Naive thymus-derived CD4-positive, alpha-beta T cell (primary cell): ENCODE data around the gene MTG2. TPM values are rescaled to one million over a fixed set of nuclear protein-coding genes. Genes with fewer than 3 reads are reported as not detected.

Experiments
- ATAC-seq: fragments of 150-1000 bp; cut with Tn5 transposase; 2 replicates; pipeline ENCODE4 v1.10.0; 2021; ENCODE audit warnings: mild to moderate bottlenecking, moderate library complexity
- CTCF ChIA-PET: fragments of 350-600 bp; sonication (Branson Sonifier 250); formaldehyde crosslinking; loops from one replicate; lab custom pipeline; 2021; ENCODE audit warnings: antibody characterized with exemption; lab: Charles Lee
- POLR2A ChIA-PET: fragments of 350-600 bp; sonication (Branson Sonifier 250); formaldehyde crosslinking; loops from one replicate; lab custom pipeline; 2021; ENCODE audit warnings: antibody characterized with exemption, inconsistent platforms; lab: Charles Lee
- DNase-seq, 9 donors: peaks; one replicate each; pipeline versions ENCODE4 v3.0.0 to v3.0.0-alpha.2; 2020 to 2022; ENCODE audit warnings: mixed read lengths in 1 of 9
- H3K27ac ChIP-seq: one replicate; pipeline ENCODE4 v1.7.0; 2013; ENCODE audit warnings: mild to moderate bottlenecking, low read depth, low read length, moderate library complexity
- H3K27me3 ChIP-seq, 2 donors: one replicate each; pipeline ENCODE4 v1.7.0; 2013; ENCODE audit warnings: low read length in 2 of 2, mild to moderate bottlenecking in 2 of 2, moderate library complexity in 2 of 2; ENCODE audit not compliant: control insufficient read depth in 2 of 2, insufficient read depth in 2 of 2
- H3K36me3 ChIP-seq, 3 experiments: 1 replicate in 2 of 3; 2 replicates in 1 of 3; pipeline ENCODE4 v1.7.0; 2013; ENCODE audit warnings: low read length in 3 of 3, mild to moderate bottlenecking in 3 of 3, moderate library complexity in 1 of 3; ENCODE audit not compliant: insufficient read depth in 3 of 3, control insufficient read depth in 2 of 3
- H3K4me1 ChIP-seq, 2 donors: one replicate each; pipeline ENCODE4 v1.7.0; 2013; ENCODE audit warnings: low read length in 2 of 2, mild to moderate bottlenecking in 2 of 2, moderate library complexity in 1 of 2; ENCODE audit not compliant: control insufficient read depth in 2 of 2, insufficient read depth in 2 of 2
- H3K4me3 ChIP-seq: 2 replicates; pipeline ENCODE4 v1.7.0; 2013; ENCODE audit warnings: mild to moderate bottlenecking, low read length
- H3K9me3 ChIP-seq, 3 experiments: 1 replicate in 2 of 3; 2 replicates in 1 of 3; pipeline ENCODE4 v1.7.0; 2013; ENCODE audit warnings: low read length in 3 of 3; ENCODE audit not compliant: control insufficient read depth in 2 of 3
- H3K27ac Mint-ChIP-seq, 9 donors: one replicate each; pipeline ENCODE4 v1.8.0; 2020 to 2022; ENCODE audit warnings: mixed read lengths in 9 of 9, mild to moderate bottlenecking in 8 of 9, moderate library complexity in 5 of 9, inconsistent platforms in 2 of 9
- H3K27me3 Mint-ChIP-seq, 5 donors: one replicate each; pipeline ENCODE4 v1.8.0; 2021 to 2022; ENCODE audit warnings: mixed read lengths in 5 of 5, mild to moderate bottlenecking in 1 of 5
- H3K36me3 Mint-ChIP-seq, 5 donors: one replicate each; pipeline ENCODE4 v1.8.0; 2020 to 2022; ENCODE audit warnings: mixed read lengths in 5 of 5, mild to moderate bottlenecking in 3 of 5, inconsistent platforms in 1 of 5
- H3K4me1 Mint-ChIP-seq, 7 donors: one replicate each; pipeline ENCODE4 v1.8.0; 2020 to 2022; ENCODE audit warnings: mixed read lengths in 7 of 7, mild to moderate bottlenecking in 3 of 7, inconsistent platforms in 1 of 7
- H3K4me3 Mint-ChIP-seq, 10 donors: one replicate each; pipeline ENCODE4 v1.8.0; 2020 to 2022; ENCODE audit warnings: mild to moderate bottlenecking in 10 of 10, mixed read lengths in 10 of 10, moderate library complexity in 6 of 10, inconsistent platforms in 2 of 10
- H3K9me3 Mint-ChIP-seq, 11 donors: one replicate each; pipeline ENCODE4 v1.8.0; 2020 to 2022; ENCODE audit warnings: mixed read lengths in 11 of 11, mild to moderate bottlenecking in 4 of 11, inconsistent platforms in 1 of 11, moderate library complexity in 1 of 11
- intact Hi-C, 2 donors: fragments of 100-400 bp; cut with micrococcal nuclease; formaldehyde crosslinking; loops; one replicate each; pipeline ENCODE4 v1.15.1; 2023
- polyA plus RNA-seq, 2 donors: library from polyadenylated mRNA; unstranded; fragments of 300-500 nt; fragmentation: Illumina TruSeq; gene quantifications; one replicate each; pipeline ENCODE4 v1.2.3, GENCODE V29; 2021
- total RNA-seq, 6 experiments: library from RNA in 5 of 6; stranded (reverse) in 5 of 6; gene quantifications; 1 replicate in 5 of 6; 2 replicates in 1 of 6; pipeline ENCODE4 v1.2.3 and lab custom pipeline; 2021 to 2026

MTG2 gene
- total and polyA plus RNA-seq, 7 experiments from 2014 or later: 18.2 to 51.5 (median 31.8) TPM

- CTCF ChIA-PET: no interaction called here
- no peaks in the 10 kb centered on the region for H3K27me3 ChIP-seq
- no peaks in the 10 kb centered on the region for H3K4me1 ChIP-seq
- Mint-ChIP-seq H3K4me3 (no peak overlapping the region), H3K27me3 (no peaks in the 10 kb centered on the region), H3K36me3 (peaks cover 5 to 39% (median 18%) of the 10 kb centered on the region in 5 donors), H3K27ac (no peak overlapping the region), H3K9me3 (no peaks in the 10 kb centered on the region), H3K4me1 (no peaks in the 10 kb centered on the region)
- POLR2A ChIA-PET: no interaction called here
- ATAC-seq (no peak), DNase-seq (no peak)
- H3K36me3 ChIP-seq: peaks cover 0 to 58% (median 7%) of the 10 kb centered on the region in 3 experiments
- no peak overlapping the region for H3K27ac ChIP-seq
- intact Hi-C loops: no loop called here
- no peak overlapping the region for H3K4me3 ChIP-seq
- H3K9me3 ChIP-seq: no peaks in the 10 kb centered on the region
These were observed 19.2 kb downstream of the MTG2 start for GRCh38 chr20:62202083-62202395.

- Histone ChIP-seq H3K27me3 (no peaks in the 10 kb centered on the region), H3K4me1 (no peaks in the 10 kb centered on the region), H3K27ac (no peak overlapping the region), H3K4me3 (no peak overlapping the region), H3K36me3 (peaks cover 0 to 52% (median 7%) of the 10 kb centered on the region in 3 experiments), H3K9me3 (no peaks in the 10 kb centered on the region)
- Mint-ChIP-seq H3K27ac (no peak overlapping the region), H3K27me3 (no peaks in the 10 kb centered on the region), H3K9me3 (no peaks in the 10 kb centered on the region), H3K4me1 (no peaks in the 10 kb centered on the region), H3K36me3 (peaks cover 5 to 35% (median 18%) of the 10 kb centered on the region in 5 donors), H3K4me3 (no peak overlapping the region)
- intact Hi-C loops: no loop called here
- ChIA-PET POLR2A (no interaction called here), CTCF (no interaction called here)
- ATAC-seq (no peak), DNase-seq (no peak)
These were observed 20.0 kb downstream of the MTG2 start for GRCh38 chr20:62202676-62203377.

- CTCF ChIA-PET: interaction anchor here (1.2 kb wide), 1 partner anchor 9 kb away, joined by 5 read pairs; no protein-coding TSS in a partner anchor
- intact Hi-C loops: no loop called here
- Histone ChIP-seq H3K27me3 (no peaks in the 10 kb centered on the region), H3K9me3 (no peaks in the 10 kb centered on the region), H3K4me1 (no peaks in the 10 kb centered on the region), H3K4me3 (no peak overlapping the region), H3K36me3 (peaks cover 0 to 46% (median 5%) of the 10 kb centered on the region in 3 experiments), H3K27ac (no peak overlapping the region)
- H3K27ac Mint-ChIP-seq: peak overlapping the region in 1 of 9 donors; percentile 12
- H3K4me1 Mint-ChIP-seq: no peaks in the 10 kb centered on the region
- no peaks in the 10 kb centered on the region for H3K9me3 Mint-ChIP-seq
- ATAC-seq (no peak), DNase-seq (no peak)
- H3K4me3 Mint-ChIP-seq: no peak overlapping the region
- H3K27me3 Mint-ChIP-seq: no peaks in the 10 kb centered on the region
- H3K36me3 Mint-ChIP-seq: peaks cover 5 to 30% (median 17%) of the 10 kb centered on the region in 5 donors
- POLR2A ChIA-PET: no interaction called here
These were observed 20.7 kb downstream of the MTG2 start for GRCh38 chr20:62203378-62204030.

- peaks cover 0 to 12% (median 5%) of the 10 kb centered on the region in 5 donors for H3K36me3 Mint-ChIP-seq
- no peak overlapping the region for H3K4me3 Mint-ChIP-seq
- ATAC-seq (no peak), DNase-seq (no peak)
- H3K27ac ChIP-seq: no peak overlapping the region
- intact Hi-C loops: no loop called here
- H3K9me3 Mint-ChIP-seq: no peaks in the 10 kb centered on the region
- H3K27me3 Mint-ChIP-seq: no peaks in the 10 kb centered on the region
- H3K27ac Mint-ChIP-seq: no peak overlapping the region
- no peaks in the 10 kb centered on the region for H3K27me3 ChIP-seq
- no peaks in the 10 kb centered on the region for H3K4me1 Mint-ChIP-seq
- peaks cover 0 to 26% (median 0%) of the 10 kb centered on the region in 3 experiments for H3K36me3 ChIP-seq
- H3K4me1 ChIP-seq: no peaks in the 10 kb centered on the region
- CTCF ChIA-PET: no interaction called here
- H3K4me3 ChIP-seq: no peak overlapping the region
- no peaks in the 10 kb centered on the region for H3K9me3 ChIP-seq
- POLR2A ChIA-PET: no interaction called here
These were observed 23.0 kb downstream of the MTG2 start for GRCh38 chr20:62205618-62206387.

- no peak for DNase-seq
- intact Hi-C loops: no loop called here
- CTCF ChIA-PET: no interaction called here
These were observed 23.6 kb downstream of the MTG2 start for GRCh38 chr20:62206388-62206775.

GRCh38 chr20:62208061-62208794, 25.4 kb downstream of the MTG2 start:
- no peak for ATAC-seq
- ChIA-PET CTCF (no interaction called here), POLR2A (no interaction called here)
- intact Hi-C loops: no loop called here
- no peak for DNase-seq
- Mint-ChIP-seq H3K27ac (no peak overlapping the region), H3K36me3 (peaks cover 0 to 5% (median 3%) of the 10 kb centered on the region in 5 donors), H3K4me3 (no peak overlapping the region), H3K9me3 (no peaks in the 10 kb centered on the region), H3K27me3 (peaks cover 0 to 4% (median 0%) of the 10 kb centered on the region in 5 donors), H3K4me1 (no peaks in the 10 kb centered on the region)
- Histone ChIP-seq H3K4me1 (no peaks in the 10 kb centered on the region), H3K9me3 (no peaks in the 10 kb centered on the region), H3K4me3 (no peak overlapping the region), H3K27me3 (no peaks in the 10 kb centered on the region), H3K36me3 (peaks cover 0 to 6% (median 0%) of the 10 kb centered on the region in 3 experiments), H3K27ac (no peak overlapping the region)

More at GRCh38 chr20:62206388-62206775, 23.6 kb downstream of the MTG2 start:
- no peaks in the 10 kb centered on the region for H3K9me3 Mint-ChIP-seq
- H3K36me3 Mint-ChIP-seq: peaks cover 0 to 11% (median 5%) of the 10 kb centered on the region in 5 donors
- POLR2A ChIA-PET: no interaction called here
- Histone ChIP-seq H3K9me3 (no peaks in the 10 kb centered on the region), H3K27me3 (no peaks in the 10 kb centered on the region), H3K4me1 (no peaks in the 10 kb centered on the region), H3K4me3 (no peak overlapping the region), H3K27ac (no peak overlapping the region), H3K36me3 (peaks cover 0 to 20% (median 0%) of the 10 kb centered on the region in 3 experiments)
- H3K4me1 Mint-ChIP-seq: no peaks in the 10 kb centered on the region
- ATAC-seq: no peak
- H3K27ac Mint-ChIP-seq: no peak overlapping the region
- H3K4me3 Mint-ChIP-seq: no peak overlapping the region
- H3K27me3 Mint-ChIP-seq: no peaks in the 10 kb centered on the region
